ENCODE results near the gene MAP4K1.
A peak's percentile ranks its signal among the peaks of the same experiment; 100 is the strongest.
"Not testable (repeated sequence)": the region's sequence is repeated elsewhere in the genome, so short reads cannot be mapped to it uniquely, and the experiment has no call there.

MAP4K1 gene

GRCh38 chr19:38650911-38651584 lies 33.3 kb upstream of the MAP4K1 start:
- DNase-seq, result no peak

DNA sequence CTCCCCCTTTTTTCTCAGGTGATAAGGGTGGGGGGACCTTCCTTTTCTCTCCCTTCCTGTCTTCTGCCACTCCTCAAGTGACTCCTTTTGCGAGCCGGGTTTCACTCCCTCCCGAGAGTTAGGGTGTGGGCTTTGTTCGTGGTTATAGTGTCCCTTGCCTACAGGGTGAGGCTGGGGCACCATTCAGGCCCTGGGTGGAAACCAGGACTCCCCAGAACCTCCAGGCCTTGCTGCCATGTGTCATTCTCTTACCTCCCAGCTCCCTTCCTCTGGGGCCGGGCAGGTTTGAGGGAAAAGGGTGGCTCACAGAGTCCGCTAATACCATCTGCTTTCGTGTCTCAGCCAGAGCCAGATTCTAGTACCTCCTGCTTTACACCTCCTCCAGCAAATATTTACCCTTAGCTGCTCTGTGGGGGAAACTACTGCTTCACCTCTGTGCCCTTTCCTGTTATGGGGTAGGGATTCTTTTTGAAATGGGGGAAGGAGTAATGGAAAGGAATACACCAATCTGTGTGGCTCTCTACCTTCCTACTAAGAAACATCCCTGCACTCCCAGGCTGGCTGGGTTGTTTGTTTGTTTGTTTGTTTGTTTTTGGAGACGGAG lies 32.5 kb upstream of the MAP4K1 start:
- DNase-seq, result no peak

- no peak for DNase-seq
Measured at GRCh38 chr19:38649305-38650171, 31.8 kb upstream of the MAP4K1 start.

GRCh38 chr19:38648769-38649304 lies 31.1 kb upstream of the MAP4K1 start:
- DNase-seq, result no peak

DNA sequence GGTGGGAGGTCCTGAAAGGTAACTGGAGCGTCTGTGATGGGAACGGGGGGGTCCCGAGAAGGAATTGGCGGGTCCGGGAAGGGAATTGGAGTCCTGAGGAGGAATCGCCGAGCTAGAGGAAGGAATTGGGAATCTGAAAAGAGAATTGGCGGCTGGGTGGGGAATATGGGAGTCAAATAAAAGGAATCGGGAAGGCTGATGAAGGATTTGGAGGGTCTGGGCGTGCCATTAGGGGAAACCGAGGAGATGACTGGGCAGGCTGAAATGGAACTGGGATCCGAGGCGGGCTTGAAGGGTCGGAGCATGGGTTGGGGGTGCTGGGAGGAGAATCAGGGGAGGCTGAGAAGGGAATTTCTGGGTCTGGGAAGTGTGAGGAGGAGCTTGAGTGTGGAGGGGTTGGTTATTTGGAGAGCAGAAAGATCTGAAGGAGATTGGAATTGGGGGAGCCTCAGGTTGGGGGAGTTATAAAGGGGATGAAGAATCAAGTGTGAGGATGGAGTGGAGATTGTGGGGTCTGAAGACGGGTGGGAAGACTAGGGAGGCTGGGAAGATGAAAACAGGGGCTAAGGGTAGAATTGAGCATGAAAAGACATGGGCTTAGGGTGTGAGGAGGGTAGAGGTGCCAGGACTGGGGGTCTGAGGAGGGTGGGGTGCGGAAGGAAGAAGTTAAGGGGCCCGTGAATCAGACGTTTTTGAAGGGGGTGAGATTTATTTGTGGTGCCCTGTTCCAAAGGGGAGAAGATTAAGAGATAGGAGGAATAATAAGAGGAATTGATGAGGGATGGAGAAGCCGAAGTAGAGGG lies 30.4 kb upstream of the MAP4K1 start:
- DNase-seq, result no peak

GRCh38 chr19:38647368-38647965 lies 29.7 kb upstream of the MAP4K1 start, which contains the start of gene ACTN4:
ACTN4 (plus strand) TSS chr19:38647649; CDS start chr19:38647746, 97 bp downstream.
- DNase-seq, result peak; percentile 100

DNA sequence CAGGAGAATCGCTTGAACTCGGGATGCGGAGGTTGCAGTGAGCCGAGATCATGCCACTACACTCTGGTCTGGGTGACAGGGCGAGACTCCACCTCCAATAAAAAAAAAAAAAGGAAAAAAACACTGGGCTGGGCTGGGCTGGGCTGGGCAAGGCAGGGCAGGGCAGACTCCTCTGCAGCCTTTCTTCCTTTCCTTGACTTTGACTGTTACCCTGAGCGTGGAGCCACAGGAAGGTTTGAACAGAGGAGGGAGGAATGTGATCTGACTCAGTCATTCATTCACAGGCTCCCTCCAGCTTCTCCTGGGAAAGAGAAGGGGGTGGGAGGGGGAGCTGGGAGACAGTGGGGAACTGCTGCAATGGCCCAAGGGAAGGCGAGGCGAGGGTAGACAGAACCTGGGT lies 27.0 kb upstream of the MAP4K1 start:
- DNase-seq, result no peak

GRCh38 chr19:38642176-38642575 lies 24.4 kb upstream of the MAP4K1 start:
- no peak for DNase-seq

GRCh38 chr19:38640368-38640767 lies 22.6 kb upstream of the MAP4K1 start:
- DNase-seq, result no peak

DNA sequence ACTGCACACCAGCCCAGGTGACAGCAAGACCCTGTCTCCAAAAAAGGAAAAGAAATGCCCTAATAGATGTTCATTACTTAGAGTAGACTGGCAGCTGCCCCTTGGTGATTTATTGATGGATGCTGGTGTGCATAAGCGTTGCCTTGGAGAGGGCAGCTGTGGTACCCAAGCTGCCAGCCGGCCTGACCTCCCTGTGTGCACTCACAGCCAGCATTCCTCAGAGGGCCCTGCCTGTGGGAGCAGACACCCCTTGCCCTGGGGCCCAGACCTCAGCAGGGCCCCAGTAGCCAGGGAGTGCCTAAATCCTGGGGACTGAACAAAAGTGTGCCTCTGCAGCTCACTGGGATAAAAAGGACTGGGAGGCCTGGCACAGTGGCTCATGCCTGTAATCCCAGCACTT lies 21.9 kb upstream of the MAP4K1 start:
- no peak for DNase-seq

- DNase-seq, result no peak
Measured at GRCh38 chr19:38638461-38638860, 20.7 kb upstream of the MAP4K1 start.

DNA sequence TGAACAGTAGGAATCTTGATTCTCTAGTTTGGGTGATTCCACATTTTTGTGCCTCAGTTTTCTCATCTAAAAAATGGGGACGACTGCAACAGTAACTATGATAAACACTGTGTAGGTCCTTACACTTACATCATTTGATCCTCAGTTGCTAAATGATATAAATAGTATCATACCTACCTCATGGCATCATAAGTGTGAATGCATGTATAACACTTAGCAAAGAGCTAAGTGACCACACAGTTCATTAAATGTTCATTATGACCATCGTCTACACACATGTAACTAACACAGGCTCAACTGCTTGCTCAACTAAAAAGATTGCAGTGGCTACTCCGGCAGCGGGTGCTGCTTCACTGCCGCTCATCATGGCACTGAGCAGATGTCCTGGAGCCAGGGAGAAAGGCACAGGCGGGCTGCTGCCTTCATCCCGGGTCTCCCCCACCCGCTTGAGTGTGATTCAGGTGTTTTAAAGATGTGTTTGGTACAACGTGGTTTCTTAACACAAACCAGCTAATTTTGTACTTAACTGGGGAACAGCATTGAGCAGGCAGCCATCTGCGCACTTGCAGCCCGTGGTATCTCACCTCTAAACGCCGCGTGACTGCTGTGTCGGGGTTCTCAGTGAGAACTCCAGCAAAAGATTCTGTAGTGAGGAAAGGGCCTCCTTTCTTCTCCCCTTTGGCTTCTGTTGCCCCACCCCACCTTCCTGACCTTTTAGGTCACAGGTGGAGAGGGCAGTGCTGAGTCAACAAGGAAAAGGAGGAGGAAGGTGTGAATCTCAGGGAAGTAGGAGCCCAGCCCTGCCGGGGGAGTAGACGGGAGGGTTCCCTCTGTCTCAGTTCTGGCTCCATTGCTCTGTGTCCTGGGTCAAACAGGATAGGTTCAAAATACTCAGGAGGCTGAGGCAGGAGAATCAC lies 18.0 kb upstream of the MAP4K1 start:
- no peak for DNase-seq

GRCh38 chr19:38634757-38635482 lies 17.2 kb upstream of the MAP4K1 start:
- peak; percentile 88 for DNase-seq

DNA sequence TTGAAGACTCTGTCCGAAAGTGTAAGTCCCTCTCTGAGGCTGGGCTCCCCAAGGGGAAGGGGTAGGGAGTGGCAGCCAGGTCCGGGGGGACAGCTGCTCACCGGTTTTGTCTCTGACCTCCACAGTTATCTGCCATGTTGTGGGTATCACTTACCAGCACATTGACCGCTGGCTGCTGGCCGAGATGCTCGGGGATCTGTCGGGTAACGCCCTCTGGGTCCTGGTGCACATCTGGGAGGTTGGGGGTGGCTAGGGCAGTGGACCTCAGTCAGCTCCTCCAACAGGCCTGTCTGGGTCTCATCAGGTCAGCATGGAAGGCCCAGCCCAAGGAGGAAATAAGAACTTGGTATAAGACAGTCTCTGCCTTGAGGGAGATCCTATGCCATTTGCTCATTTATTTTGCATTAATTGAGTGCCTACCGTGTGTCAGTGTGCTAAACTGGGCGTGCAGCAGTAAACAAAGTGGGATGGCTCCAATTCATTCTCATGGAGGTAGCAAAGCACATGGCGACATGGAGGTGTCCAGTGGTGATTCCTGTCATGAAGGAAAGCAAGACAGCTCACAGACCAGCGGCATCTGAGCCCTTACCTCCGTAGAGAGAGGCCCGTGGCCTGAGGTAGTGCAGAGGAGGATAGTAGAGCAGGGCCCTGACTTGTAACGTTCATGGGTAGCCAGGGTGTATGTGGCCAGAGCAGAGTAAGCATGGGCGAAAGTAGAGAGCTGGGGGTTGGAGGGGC lies 14.9 kb upstream of the MAP4K1 start:
- no peak for DNase-seq

- DNase-seq, result not testable (repeated sequence)
Measured at GRCh38 chr19:38631811-38632475, 14.2 kb upstream of the MAP4K1 start.

DNA sequence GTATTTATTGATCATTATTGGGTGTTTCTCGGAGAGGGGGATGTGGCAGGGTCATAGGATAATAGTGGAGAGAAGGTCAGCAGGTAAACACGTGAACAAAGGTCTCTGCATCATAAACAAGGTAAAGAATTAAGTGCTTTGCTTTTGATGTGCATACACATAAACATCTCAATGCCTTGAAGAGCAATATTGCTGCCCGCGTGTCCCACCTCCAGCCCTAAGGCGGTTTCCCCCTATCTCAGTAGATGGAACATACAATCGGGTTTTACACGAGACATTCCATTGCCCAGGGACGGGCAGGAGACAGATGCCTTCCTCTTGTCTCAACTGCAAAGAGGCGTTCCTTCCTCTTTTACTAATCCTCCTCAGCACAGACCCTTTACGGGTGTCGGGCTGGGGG lies 13.5 kb upstream of the MAP4K1 start:
- DNase-seq, result not testable (repeated sequence)

- DNase-seq, result no peak
Measured at GRCh38 chr19:38629568-38629967, 11.8 kb upstream of the MAP4K1 start.

GRCh38 chr19:38626401-38626800 lies 8.6 kb upstream of the MAP4K1 start:
- no peak for DNase-seq

GRCh38 chr19:38624822-38625221 lies 7.1 kb upstream of the MAP4K1 start:
- DNase-seq, result no peak
